Neural crest cell (in vitro differentiated cells): Measurements from ENCODE around the gene BLOC1S1. TPM values are rescaled to one million over a fixed set of nuclear protein-coding genes. Genes with fewer than 3 reads are reported as not detected.

Experiments
- DNase-seq: peaks from one replicate; pipeline ENCODE4 v3.0.0; 2021; ENCODE audit warnings: low read depth, mixed read lengths, low spot score
- H3K27ac Mint-ChIP-seq: one replicate; pipeline ENCODE4 v1.8.0; 2021; ENCODE audit warnings: mild to moderate bottlenecking, mixed read lengths; ENCODE audit not compliant: unreplicated experiment
- H3K27me3 Mint-ChIP-seq: 2 replicates; pipeline ENCODE4 v1.8.0; 2021; ENCODE audit warnings: low read depth, mild to moderate bottlenecking, mixed read lengths
- H3K36me3 Mint-ChIP-seq: 2 replicates; pipeline ENCODE4 v1.8.0; 2021; ENCODE audit warnings: low read depth, mild to moderate bottlenecking, mixed read lengths
- H3K4me1 Mint-ChIP-seq: 2 replicates; pipeline ENCODE4 v1.8.0; 2021; ENCODE audit warnings: mixed read lengths
- H3K4me3 Mint-ChIP-seq: one replicate; pipeline ENCODE4 v1.8.0; 2021; ENCODE audit warnings: mild to moderate bottlenecking, mixed read lengths
- H3K9me3 Mint-ChIP-seq: 2 replicates; pipeline ENCODE4 v1.8.0; 2021; ENCODE audit warnings: mixed read lengths
- CTCF ChIP-seq: fragments of 200-600 bp; sonication (generic); conservative IDR thresholded peaks from 2 replicates; pipeline ENCODE4 v1.5.0; 2021; ENCODE audit warnings: antibody characterized with exemption, mild to moderate bottlenecking
- total RNA-seq: library from RNA; stranded (reverse); gene quantifications from 2 replicates; pipeline ENCODE4 v1.2.1, GENCODE V29; 2021

The BLOC1S1 gene
- total RNA-seq, 1 donor from 2014 or later = 111 TPM

GRCh38 chr12:55723516-55724225 lies 7.8 kb downstream of the BLOC1S1 start:
- peaks cover 8% of the 10 kb centered on the region for H3K36me3 Mint-ChIP-seq
- no peaks in the 10 kb centered on the region for H3K27me3 Mint-ChIP-seq
- TF ChIP-seq CTCF = no peak
- DNase-seq = no peak
- H3K4me1 Mint-ChIP-seq = peaks cover 36% of the 10 kb centered on the region
- H3K4me3 Mint-ChIP-seq = peak overlapping the region; percentile 80
- no peaks in the 10 kb centered on the region for H3K9me3 Mint-ChIP-seq
- H3K27ac Mint-ChIP-seq = no peak overlapping the region

- peak; percentile 64 for TF ChIP-seq CTCF
- Mint-ChIP-seq H3K4me1 (peaks cover 33% of the 10 kb centered on the region), H3K27me3 (no peaks in the 10 kb centered on the region), H3K27ac (no peak overlapping the region), H3K36me3 (peaks cover 8% of the 10 kb centered on the region), H3K9me3 (no peaks in the 10 kb centered on the region), H3K4me3 (peak overlapping the region; percentile 80)
- peak; percentile 59 for DNase-seq
These were observed 8.5 kb downstream of the BLOC1S1 start for GRCh38 chr12:55724226-55724939.

- Mint-ChIP-seq H3K27me3 (no peaks in the 10 kb centered on the region), H3K9me3 (no peaks in the 10 kb centered on the region), H3K36me3 (peaks cover 8% of the 10 kb centered on the region), H3K4me3 (peak overlapping the region; percentile 80), H3K27ac (no peak overlapping the region), H3K4me1 (peaks cover 38% of the 10 kb centered on the region)
- TF ChIP-seq CTCF = no peak
- no peak for DNase-seq
These were observed 9.1 kb downstream of the BLOC1S1 start for GRCh38 chr12:55724940-55725309.

GRCh38 chr12:55725556-55725955 lies 9.7 kb downstream of the BLOC1S1 start:
- Mint-ChIP-seq H3K27me3 (no peaks in the 10 kb centered on the region), H3K4me1 (peaks cover 45% of the 10 kb centered on the region), H3K4me3 (peak overlapping the region; percentile 80), H3K36me3 (peaks cover 8% of the 10 kb centered on the region), H3K9me3 (no peaks in the 10 kb centered on the region), H3K27ac (no peak overlapping the region)
- TF ChIP-seq CTCF = no peak
- no peak for DNase-seq

- no peak for DNase-seq
- Mint-ChIP-seq H3K4me3 (peak overlapping the region; percentile 94), H3K36me3 (peaks cover 8% of the 10 kb centered on the region), H3K27ac (no peak overlapping the region), H3K4me1 (peaks cover 46% of the 10 kb centered on the region), H3K27me3 (no peaks in the 10 kb centered on the region), H3K9me3 (no peaks in the 10 kb centered on the region)
- TF ChIP-seq CTCF = no peak
These were observed 11.1 kb downstream of the BLOC1S1 start for GRCh38 chr12:55726971-55727370.
